Stomach (tissue), 4 donors: ENCODE data around the gene KLK5.

Experiments used
- EP300 ChIP-seq: sonication (generic); formaldehyde crosslinking; IDR thresholded peaks from one replicate; pipeline ENCODE4 v1.6.1; 2017; ENCODE audit warnings: antibody characterized with exemption
- POLR2A ChIP-seq, 4 donors: fragments of 450-650 bp; IDR thresholded peaks; one replicate each; pipeline ENCODE4 v1.6.1; 2016; ENCODE audit warnings: antibody characterized with exemption in 4 of 4, control low read depth in 2 of 4, mild to moderate bottlenecking in 1 of 4, moderate library complexity in 1 of 4
- POLR2AphosphoS5 ChIP-seq, 3 donors: sonication (generic); formaldehyde crosslinking; IDR thresholded peaks; one replicate each; pipeline ENCODE4 v1.6.1; 2016; ENCODE audit warnings: antibody characterized with exemption in 3 of 3
- TF ChIP-seq, protein P1 (sequence below), 7 experiments: fragments of 450-650 bp in 4 of 7; fragments of 200-600 bp in 3 of 7; sonication (generic) in 3 of 7; IDR thresholded peaks; one replicate each; pipeline ENCODE4 v1.5.1; 2016 to 2019; ENCODE audit warnings: antibody characterized with exemption in 7 of 7, control low read depth in 2 of 7, mild to moderate bottlenecking in 1 of 7

- TF ChIP-seq, protein P1, sequence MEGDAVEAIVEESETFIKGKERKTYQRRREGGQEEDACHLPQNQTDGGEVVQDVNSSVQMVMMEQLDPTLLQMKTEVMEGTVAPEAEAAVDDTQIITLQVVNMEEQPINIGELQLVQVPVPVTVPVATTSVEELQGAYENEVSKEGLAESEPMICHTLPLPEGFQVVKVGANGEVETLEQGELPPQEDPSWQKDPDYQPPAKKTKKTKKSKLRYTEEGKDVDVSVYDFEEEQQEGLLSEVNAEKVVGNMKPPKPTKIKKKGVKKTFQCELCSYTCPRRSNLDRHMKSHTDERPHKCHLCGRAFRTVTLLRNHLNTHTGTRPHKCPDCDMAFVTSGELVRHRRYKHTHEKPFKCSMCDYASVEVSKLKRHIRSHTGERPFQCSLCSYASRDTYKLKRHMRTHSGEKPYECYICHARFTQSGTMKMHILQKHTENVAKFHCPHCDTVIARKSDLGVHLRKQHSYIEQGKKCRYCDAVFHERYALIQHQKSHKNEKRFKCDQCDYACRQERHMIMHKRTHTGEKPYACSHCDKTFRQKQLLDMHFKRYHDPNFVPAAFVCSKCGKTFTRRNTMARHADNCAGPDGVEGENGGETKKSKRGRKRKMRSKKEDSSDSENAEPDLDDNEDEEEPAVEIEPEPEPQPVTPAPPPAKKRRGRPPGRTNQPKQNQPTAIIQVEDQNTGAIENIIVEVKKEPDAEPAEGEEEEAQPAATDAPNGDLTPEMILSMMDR (IDR thresholded peaks at IDR 0.05) = no peak
- TF ChIP-seq POLR2A (IDR thresholded peaks at IDR 0.05) (no peak), POLR2AphosphoS5 (IDR thresholded peaks at IDR 0.05) (no peak), EP300 (no peak)
Observed at GRCh38 chr19:50977626-50978025, 24.8 kb upstream of the KLK5 start.
